C4-2B (cell line): ENCODE measurements around the gene HIRA.

Experiments
- H3K27ac ChIP-seq: fragments of 450-650 bp; 2 replicates; pipeline ENCODE4 v1.5.1; 2017
- CTCF ChIP-seq: fragments of 450-650 bp; conservative IDR thresholded peaks from 2 replicates; pipeline ENCODE4 v1.5.1; 2017; ENCODE audit warnings: mild to moderate bottlenecking
- ZFX ChIP-seq: fragments of 450-650 bp; IDR thresholded peaks from 2 replicates; pipeline ENCODE4 v1.6.1; 2017

Gene HIRA

GRCh38 chr22:19353363-19354131 lies 78.0 kb downstream of the HIRA start:
- no peak for TF ChIP-seq CTCF
- TF ChIP-seq ZFX = no peak

GRCh38 chr22:19352766-19353165 lies 78.8 kb downstream of the HIRA start:
- TF ChIP-seq CTCF (no peak), ZFX (no peak)
- no peak overlapping the region for H3K27ac ChIP-seq

More at GRCh38 chr22:19353363-19354131, 78.0 kb downstream of the HIRA start:
- H3K27ac ChIP-seq = no peak overlapping the region

- no peak for TF ChIP-seq CTCF
- TF ChIP-seq ZFX = no peak
Measured at GRCh38 chr22:19352217-19352616, 79.3 kb downstream of the HIRA start.

GRCh38 chr22:19351604-19352003 lies 79.9 kb downstream of the HIRA start:
- H3K27ac ChIP-seq = no peak overlapping the region
- TF ChIP-seq CTCF = no peak
- no peak for TF ChIP-seq ZFX

More at GRCh38 chr22:19352217-19352616, 79.3 kb downstream of the HIRA start:
- no peak overlapping the region for H3K27ac ChIP-seq

- TF ChIP-seq ZFX = no peak
- TF ChIP-seq CTCF = no peak
- no peak overlapping the region for H3K27ac ChIP-seq
Measured at GRCh38 chr22:19350947-19351346, 80.6 kb downstream of the HIRA start.

GRCh38 chr22:19350476-19350859 lies 81.1 kb downstream of the HIRA start:
- H3K27ac ChIP-seq = no peak overlapping the region
- TF ChIP-seq CTCF (no peak), ZFX (no peak)

GRCh38 chr22:19349778-19350475 lies 81.6 kb downstream of the HIRA start:
- TF ChIP-seq ZFX (no peak), CTCF (no peak)
- H3K27ac ChIP-seq = no peak overlapping the region
